ENCODE results near the gene TOP3B. TPM values are rescaled to one million over a fixed set of nuclear protein-coding genes. Genes with fewer than 3 reads are reported as not detected.

TOP3B gene
- total RNA-seq, 2 experiments from 2014 or later = 82.6 to 98.7 TPM

DNA sequence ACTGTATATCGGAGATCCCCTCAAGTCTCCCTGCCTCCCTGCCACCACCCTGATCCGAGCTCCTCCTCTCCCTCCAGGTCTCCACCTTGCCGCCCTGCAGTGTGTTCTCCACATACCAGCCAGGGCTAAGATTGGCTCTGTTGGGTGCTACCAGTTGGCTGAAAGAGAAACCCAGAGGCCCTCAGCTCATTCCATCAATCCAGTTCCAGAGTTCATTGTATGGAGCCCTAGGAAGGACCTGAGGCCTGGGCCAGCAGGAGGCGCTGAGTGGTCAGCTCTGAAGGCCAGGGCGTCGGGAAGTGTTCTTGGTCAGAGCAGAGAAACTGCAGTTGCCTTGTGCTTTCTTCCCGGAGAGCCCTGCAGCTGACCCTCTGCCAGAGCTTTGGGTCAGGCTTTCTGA, 2.2 kb upstream of the TOP3B start:
- no TSS peak for BruUV-seq (replicated peaks)
- intact Hi-C loops (cut with micrococcal nuclease; ENCODE audit: unreplicated experiment) = no loop called here
- peaks cover 4% of the 10 kb centered on the region; the same call in 1 of the 2 replicates for H4K20me1 ChIP-seq (ENCODE audit: insufficient read depth, low read length)
- no peaks in the 10 kb centered on the region for H3K36me3 ChIP-seq (ENCODE audit: insufficient read depth, low read length)
- peaks cover 21% of the 10 kb centered on the region for H3K79me2 ChIP-seq (ENCODE audit: insufficient read depth, low read depth, low read length)
- no peak overlapping the region for H3K27ac ChIP-seq (ENCODE audit: low read depth, low read length, poor library complexity, severe bottlenecking)
- no peak overlapping the region for H3K4me3 ChIP-seq (ENCODE audit: low read depth, low read length, poor library complexity, severe bottlenecking)
- ChIA-PET POLR2A (interaction anchor here (0.6 kb wide), 1 partner anchor 20 kb away, joined by 4 read pairs; no protein-coding TSS in a partner anchor), CTCF (ENCODE audit: unreplicated experiment) (no interaction called here)
- H2AFZ ChIP-seq (ENCODE audit: low read length) = no peak overlapping the region
- H3K4me1 ChIP-seq (ENCODE audit: insufficient read depth, low read length, poor library complexity, severe bottlenecking) = peaks cover 14% of the 10 kb centered on the region
- no peaks in the 10 kb centered on the region for H3K9me2 ChIP-seq (ENCODE audit: insufficient read depth, low read length)
- H3K9me3 ChIP-seq (ENCODE audit: low read length) = no peaks in the 10 kb centered on the region
- H3K4me2 ChIP-seq (ENCODE audit: low read length) = no peak overlapping the region
- peak; percentile 9 for DNase-seq (ENCODE audit: low spot score)
- no peak for TF ChIP-seq EZH2phosphoT487 (IDR thresholded peaks at IDR 0.05; ENCODE audit: borderline replicate concordance, low read depth, low read length)
- TF ChIP-seq, protein P1, sequence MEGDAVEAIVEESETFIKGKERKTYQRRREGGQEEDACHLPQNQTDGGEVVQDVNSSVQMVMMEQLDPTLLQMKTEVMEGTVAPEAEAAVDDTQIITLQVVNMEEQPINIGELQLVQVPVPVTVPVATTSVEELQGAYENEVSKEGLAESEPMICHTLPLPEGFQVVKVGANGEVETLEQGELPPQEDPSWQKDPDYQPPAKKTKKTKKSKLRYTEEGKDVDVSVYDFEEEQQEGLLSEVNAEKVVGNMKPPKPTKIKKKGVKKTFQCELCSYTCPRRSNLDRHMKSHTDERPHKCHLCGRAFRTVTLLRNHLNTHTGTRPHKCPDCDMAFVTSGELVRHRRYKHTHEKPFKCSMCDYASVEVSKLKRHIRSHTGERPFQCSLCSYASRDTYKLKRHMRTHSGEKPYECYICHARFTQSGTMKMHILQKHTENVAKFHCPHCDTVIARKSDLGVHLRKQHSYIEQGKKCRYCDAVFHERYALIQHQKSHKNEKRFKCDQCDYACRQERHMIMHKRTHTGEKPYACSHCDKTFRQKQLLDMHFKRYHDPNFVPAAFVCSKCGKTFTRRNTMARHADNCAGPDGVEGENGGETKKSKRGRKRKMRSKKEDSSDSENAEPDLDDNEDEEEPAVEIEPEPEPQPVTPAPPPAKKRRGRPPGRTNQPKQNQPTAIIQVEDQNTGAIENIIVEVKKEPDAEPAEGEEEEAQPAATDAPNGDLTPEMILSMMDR (conservative IDR thresholded peaks at IDR 0.05; ENCODE audit: low read length) = peak; percentile 65

DNA sequence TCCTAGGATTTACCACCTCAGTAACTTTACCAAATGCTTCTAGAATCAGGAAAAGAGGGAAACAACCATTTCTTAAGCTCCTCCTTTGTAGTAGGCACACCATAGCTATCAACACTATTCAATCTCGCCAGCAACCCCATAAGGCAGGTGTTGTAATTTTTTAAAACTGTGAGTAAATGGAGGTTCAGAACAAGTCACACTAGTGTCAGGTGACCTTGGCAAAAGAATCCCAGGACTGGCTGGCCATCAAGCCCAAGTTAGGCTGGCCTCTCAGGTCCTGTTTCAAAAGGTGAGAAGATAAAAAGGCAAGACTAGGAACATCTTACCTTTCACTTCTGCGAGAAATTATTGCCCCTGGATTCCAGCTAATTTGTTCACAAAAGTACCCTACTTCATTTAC, 713 bp downstream of the TOP3B start:
- H3K4me1 ChIP-seq (ENCODE audit: insufficient read depth, low read length, poor library complexity, severe bottlenecking) = peaks cover 14% of the 10 kb centered on the region
- H3K9me2 ChIP-seq (ENCODE audit: insufficient read depth, low read length) = no peaks in the 10 kb centered on the region
- H3K27ac ChIP-seq (ENCODE audit: low read depth, low read length, poor library complexity, severe bottlenecking) = no peak overlapping the region
- no peak for DNase-seq (ENCODE audit: low spot score)
- peak overlapping the region; percentile 75 for H3K4me3 ChIP-seq (ENCODE audit: low read depth, low read length, poor library complexity, severe bottlenecking)
- H4K20me1 ChIP-seq (ENCODE audit: insufficient read depth, low read length) = peaks cover 4% of the 10 kb centered on the region; the same call in 1 of the 2 replicates
- H3K4me2 ChIP-seq (ENCODE audit: low read length) = peak overlapping the region; percentile 94
- no TSS peak for BruUV-seq (replicated peaks)
- peaks cover 21% of the 10 kb centered on the region for H3K79me2 ChIP-seq (ENCODE audit: insufficient read depth, low read depth, low read length)
- H3K36me3 ChIP-seq (ENCODE audit: insufficient read depth, low read length) = peaks cover 8% of the 10 kb centered on the region; the same call in 1 of the 2 replicates
- POLR2A ChIA-PET = interaction anchor here (0.9 to 1.4 kb wide), 4 partner anchors 39 to 61 kb away, joined by 3 to 5 read pairs (median 4); no protein-coding TSS in a partner anchor
- TF ChIP-seq EZH2phosphoT487 (IDR thresholded peaks at IDR 0.05; ENCODE audit: borderline replicate concordance, low read depth, low read length) = no peak
- TF ChIP-seq, protein P1 (conservative IDR thresholded peaks at IDR 0.05; ENCODE audit: low read length) = no peak
- intact Hi-C loops (cut with micrococcal nuclease; ENCODE audit: unreplicated experiment) = loop anchor here (2.0 kb wide), 1 partner anchor 45 kb away; no protein-coding TSS in a partner anchor
- no peaks in the 10 kb centered on the region for H3K9me3 ChIP-seq (ENCODE audit: low read length)
- CTCF ChIA-PET (ENCODE audit: unreplicated experiment) = interaction anchor here (0.8 kb wide), 1 partner anchor 10 kb away, joined by 3 read pairs; no protein-coding TSS in a partner anchor
- no peak overlapping the region for H2AFZ ChIP-seq (ENCODE audit: low read length)

DNA sequence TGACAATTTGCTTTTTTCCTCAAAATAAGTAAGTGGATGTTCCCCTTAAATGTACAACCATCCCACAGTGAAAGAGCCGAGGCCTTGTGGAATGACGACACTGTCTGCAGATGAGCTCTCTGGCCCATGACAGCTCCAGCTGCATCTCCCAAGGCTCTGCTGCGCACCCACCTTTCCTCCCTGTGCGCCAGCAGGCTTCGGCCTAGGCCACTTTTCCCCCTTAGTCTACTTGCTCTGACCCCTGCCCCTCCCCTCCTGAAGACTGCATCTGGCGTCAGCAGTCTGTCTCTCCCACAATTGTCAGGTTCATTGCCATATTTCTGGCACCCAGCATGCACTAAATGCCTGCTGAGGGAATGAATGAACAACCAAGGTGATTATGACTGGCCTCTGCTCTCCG, 2.0 kb downstream of the TOP3B start:
- peaks cover 14% of the 10 kb centered on the region; the same call in 1 of the 2 replicates for H3K36me3 ChIP-seq (ENCODE audit: insufficient read depth, low read length)
- H3K27ac ChIP-seq (ENCODE audit: low read depth, low read length, poor library complexity, severe bottlenecking) = no peak overlapping the region
- DNase-seq (ENCODE audit: low spot score) = no peak
- CTCF ChIA-PET (ENCODE audit: unreplicated experiment) = no interaction called here
- no peaks in the 10 kb centered on the region for H3K9me2 ChIP-seq (ENCODE audit: insufficient read depth, low read length)
- H3K79me2 ChIP-seq (ENCODE audit: insufficient read depth, low read depth, low read length) = peaks cover 21% of the 10 kb centered on the region
- POLR2A ChIA-PET = interaction anchor here (0.6 to 0.9 kb wide), 3 partner anchors 12 to 640 kb away, joined by 3 to 4 read pairs (median 4); no protein-coding TSS in a partner anchor
- peaks cover 14% of the 10 kb centered on the region for H3K4me1 ChIP-seq (ENCODE audit: insufficient read depth, low read length, poor library complexity, severe bottlenecking)
- H3K4me2 ChIP-seq (ENCODE audit: low read length) = peak overlapping the region; percentile 94
- intact Hi-C loops (cut with micrococcal nuclease; ENCODE audit: unreplicated experiment) = no loop called here
- TF ChIP-seq EZH2phosphoT487 (IDR thresholded peaks at IDR 0.05; ENCODE audit: borderline replicate concordance, low read depth, low read length) = no peak
- TF ChIP-seq, protein P1 (conservative IDR thresholded peaks at IDR 0.05; ENCODE audit: low read length) = no peak
- BruUV-seq (replicated peaks) = no TSS peak
- H3K9me3 ChIP-seq (ENCODE audit: low read length) = no peaks in the 10 kb centered on the region
- no peak overlapping the region for H3K4me3 ChIP-seq (ENCODE audit: low read depth, low read length, poor library complexity, severe bottlenecking)
- no peak overlapping the region for H2AFZ ChIP-seq (ENCODE audit: low read length)
- peaks cover 4% of the 10 kb centered on the region; the same call in 1 of the 2 replicates for H4K20me1 ChIP-seq (ENCODE audit: insufficient read depth, low read length)
